Suprapubic skin (tissue), 3 donors: ENCODE results near the gene ACAA1.

Experiments used
- POLR2AphosphoS5 ChIP-seq, 3 donors: sonication (generic); formaldehyde crosslinking; IDR thresholded peaks; one replicate each; pipeline ENCODE4 v1.6.1; 2017; ENCODE audit warnings: antibody characterized with exemption in 3 of 3
- TF ChIP-seq, protein P1 (sequence below), 2 donors: fragments of 200-600 bp in 1 of 2; fragments of 450-650 bp in 1 of 2; sonication (generic) in 1 of 2; IDR thresholded peaks; one replicate each; pipeline ENCODE4 v1.5.1; 2016 to 2019; ENCODE audit warnings: antibody characterized with exemption in 2 of 2, mild to moderate bottlenecking in 1 of 2, moderate library complexity in 1 of 2

DNA sequence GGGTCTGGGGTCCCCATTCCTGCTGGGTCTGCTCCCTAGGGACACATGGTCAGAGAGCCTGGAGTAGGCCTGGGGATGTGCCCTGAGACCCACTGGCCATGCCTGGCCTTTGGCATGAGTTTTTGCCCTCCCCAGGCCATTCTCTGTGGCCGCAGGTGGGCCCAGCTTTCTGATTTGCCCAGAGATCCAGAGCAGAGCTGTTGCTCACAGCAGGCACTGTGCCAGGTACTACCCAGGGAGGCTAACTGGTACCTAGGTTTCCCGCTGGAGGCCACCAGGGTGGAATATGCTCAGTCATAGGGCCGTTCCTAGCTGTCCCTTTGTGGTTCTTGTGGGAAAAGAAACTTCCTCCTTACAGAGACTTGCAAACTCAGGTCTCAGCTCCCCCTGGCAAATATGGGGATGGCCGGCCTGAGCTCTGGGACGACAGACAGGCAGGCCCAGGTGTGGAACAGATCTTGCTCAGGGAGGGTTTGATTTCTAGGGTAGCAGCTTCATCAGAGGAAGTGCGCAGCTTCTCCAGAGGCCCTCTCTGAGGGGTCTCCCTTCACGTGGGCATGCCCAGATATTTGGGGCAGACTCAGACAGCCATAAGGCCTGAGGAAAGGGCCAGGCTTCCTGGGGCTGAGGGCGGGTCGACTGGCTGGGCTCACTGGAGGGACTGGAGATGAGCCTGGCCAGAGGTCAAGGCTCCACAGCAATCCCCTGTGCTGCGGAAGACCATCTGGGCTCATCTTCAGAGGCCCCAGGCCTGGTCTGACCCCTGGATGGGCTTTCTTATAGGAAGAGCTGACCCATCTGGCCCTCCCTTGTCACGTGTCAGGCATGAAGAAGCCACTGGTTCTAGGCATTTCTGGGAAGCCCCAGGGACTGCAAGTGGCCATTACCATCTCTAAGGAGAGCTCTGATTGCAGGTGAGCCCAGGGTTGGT lies 28.0 kb downstream of the ACAA1 start:
- no peak for TF ChIP-seq POLR2AphosphoS5 (IDR thresholded peaks at IDR 0.05)
- TF ChIP-seq, protein P1, sequence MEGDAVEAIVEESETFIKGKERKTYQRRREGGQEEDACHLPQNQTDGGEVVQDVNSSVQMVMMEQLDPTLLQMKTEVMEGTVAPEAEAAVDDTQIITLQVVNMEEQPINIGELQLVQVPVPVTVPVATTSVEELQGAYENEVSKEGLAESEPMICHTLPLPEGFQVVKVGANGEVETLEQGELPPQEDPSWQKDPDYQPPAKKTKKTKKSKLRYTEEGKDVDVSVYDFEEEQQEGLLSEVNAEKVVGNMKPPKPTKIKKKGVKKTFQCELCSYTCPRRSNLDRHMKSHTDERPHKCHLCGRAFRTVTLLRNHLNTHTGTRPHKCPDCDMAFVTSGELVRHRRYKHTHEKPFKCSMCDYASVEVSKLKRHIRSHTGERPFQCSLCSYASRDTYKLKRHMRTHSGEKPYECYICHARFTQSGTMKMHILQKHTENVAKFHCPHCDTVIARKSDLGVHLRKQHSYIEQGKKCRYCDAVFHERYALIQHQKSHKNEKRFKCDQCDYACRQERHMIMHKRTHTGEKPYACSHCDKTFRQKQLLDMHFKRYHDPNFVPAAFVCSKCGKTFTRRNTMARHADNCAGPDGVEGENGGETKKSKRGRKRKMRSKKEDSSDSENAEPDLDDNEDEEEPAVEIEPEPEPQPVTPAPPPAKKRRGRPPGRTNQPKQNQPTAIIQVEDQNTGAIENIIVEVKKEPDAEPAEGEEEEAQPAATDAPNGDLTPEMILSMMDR (IDR thresholded peaks at IDR 0.05), result no peak
